ENCODE measurements around the gene FLRT1. TPM values are rescaled to one million over a fixed set of nuclear protein-coding genes. Genes with fewer than 3 reads are reported as not detected.
A peak's percentile ranks its signal among the peaks of the same experiment; 100 is the strongest.

Gene FLRT1, protein sequence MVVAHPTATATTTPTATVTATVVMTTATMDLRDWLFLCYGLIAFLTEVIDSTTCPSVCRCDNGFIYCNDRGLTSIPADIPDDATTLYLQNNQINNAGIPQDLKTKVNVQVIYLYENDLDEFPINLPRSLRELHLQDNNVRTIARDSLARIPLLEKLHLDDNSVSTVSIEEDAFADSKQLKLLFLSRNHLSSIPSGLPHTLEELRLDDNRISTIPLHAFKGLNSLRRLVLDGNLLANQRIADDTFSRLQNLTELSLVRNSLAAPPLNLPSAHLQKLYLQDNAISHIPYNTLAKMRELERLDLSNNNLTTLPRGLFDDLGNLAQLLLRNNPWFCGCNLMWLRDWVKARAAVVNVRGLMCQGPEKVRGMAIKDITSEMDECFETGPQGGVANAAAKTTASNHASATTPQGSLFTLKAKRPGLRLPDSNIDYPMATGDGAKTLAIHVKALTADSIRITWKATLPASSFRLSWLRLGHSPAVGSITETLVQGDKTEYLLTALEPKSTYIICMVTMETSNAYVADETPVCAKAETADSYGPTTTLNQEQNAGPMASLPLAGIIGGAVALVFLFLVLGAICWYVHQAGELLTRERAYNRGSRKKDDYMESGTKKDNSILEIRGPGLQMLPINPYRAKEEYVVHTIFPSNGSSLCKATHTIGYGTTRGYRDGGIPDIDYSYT
- 0.25 TPM in 1 of 2 replicates, not detected in the other for total RNA-seq (2014; rRNA removed; shearing (Covaris generic); ENCODE audit: low replicate concordance)

DNA sequence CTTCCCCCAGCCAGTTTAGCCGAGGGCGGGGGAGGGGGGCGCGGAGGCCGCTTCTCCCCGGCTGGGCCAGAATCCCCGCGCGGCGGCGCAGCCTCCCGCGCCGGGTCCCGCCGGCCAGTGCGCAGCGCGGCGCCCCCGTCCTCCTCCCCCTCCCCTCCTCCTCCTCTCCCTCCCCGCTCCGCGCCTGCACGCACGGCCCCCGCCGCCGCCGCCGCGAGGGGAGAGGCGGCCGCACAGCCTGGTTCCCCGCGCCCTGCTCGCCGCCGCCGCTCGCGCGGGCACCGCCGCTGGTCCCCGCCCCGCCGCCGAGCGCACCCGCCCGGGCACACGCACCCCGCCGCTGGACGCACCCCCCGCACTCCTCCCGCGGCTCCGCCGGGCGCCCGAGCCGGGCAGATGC is at the start of gene FLRT1:
TSS of gene FLRT1 (plus strand) at position 356 of the 400 bp plus-strand sequence. CDS start 80,337 bp downstream, outside the sequence.
- peak; percentile 19 for DNase-seq
- Histone ChIP-seq H3K9me3 (no peaks in the 10 kb centered on the region), H3K36me3 (no peaks in the 10 kb centered on the region), H3K27me3 (peaks cover 4% of the 10 kb centered on the region), H3K4me3 (peak within 1 kb of the TSS; percentile 38)

DNA sequence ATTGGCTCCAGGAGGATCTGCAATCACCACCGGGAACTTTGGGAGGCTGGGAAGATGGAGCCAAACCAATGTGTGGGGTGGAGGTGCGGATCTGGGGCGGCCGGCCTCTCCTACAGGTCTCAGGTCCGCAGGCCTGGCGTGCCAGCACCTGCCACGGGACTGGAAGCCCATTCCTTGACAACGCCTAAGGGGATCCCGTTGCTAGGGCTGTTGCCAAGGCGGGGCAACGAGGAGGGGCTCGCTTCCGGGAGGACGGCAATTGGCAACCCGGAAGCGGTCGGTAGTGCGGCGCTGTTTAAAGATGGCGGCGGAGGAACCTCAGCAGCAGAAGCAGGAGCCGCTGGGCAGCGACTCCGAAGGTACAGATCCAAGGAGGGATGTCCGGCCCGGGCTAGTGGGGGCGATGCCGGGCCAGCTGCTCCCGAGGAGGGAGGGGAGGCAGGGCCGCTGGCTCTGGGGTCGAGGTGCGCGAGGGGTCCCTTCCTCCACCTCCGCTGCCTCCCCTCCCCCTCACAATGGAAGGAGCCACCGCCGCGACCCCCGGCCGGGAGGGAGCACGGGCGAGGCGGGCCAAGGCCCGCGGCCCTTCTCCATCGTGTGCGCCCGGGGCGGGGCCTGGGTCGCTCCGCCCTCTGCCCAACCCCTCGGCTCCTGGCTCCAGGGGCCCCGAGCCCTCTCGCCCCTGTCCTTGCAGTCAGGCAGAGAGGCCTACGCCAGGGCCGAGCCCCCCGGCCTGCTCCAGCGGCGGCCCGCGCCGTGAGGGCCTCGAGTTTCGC is 49.4 kb upstream of the FLRT1 start, which contains the start of gene OTUB1:
TSS of gene OTUB1 (plus strand) at position 283 of the 776 bp plus-strand sequence. CDS start at position 302, 19 bp downstream.
- H3K4me3 ChIP-seq: peak within 1 kb of the TSS; percentile 86
- no peaks in the 10 kb centered on the region for H3K9me3 ChIP-seq
- DNase-seq: peak; percentile 91
- H3K27me3 ChIP-seq: no peaks in the 10 kb centered on the region
- H3K36me3 ChIP-seq: peaks cover 23% of the 10 kb centered on the region

DNA sequence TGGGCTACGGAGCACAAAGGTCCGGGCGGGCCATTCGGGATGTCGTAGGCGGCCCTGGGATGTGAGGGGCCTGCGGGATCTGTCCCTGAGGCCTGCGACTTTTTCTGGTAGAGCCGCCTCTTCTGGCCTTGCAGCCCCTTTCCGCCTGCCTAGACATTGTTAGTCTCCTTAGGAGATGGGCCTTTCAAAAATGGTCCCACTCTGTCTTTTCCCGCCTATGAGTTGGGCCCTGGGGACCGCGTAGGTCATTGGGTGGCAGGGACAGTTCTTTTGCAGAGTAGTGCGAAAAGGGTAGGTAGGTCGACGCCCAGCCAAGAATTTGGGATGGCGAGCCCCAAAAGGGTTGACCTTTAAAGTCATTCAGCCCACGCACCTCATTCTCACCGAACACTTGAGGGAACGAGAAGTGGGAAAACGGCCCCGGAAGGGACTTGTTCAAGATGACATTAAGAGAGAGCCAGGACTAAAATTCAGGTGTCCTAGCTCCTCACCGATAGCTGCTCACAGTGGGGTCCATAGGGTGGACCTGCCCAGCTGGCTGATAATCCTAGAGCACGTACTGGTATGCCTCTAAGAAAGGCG is 48.7 kb upstream of the FLRT1 start:
- Histone ChIP-seq H3K4me3 (peak overlapping the region; percentile 86), H3K27me3 (no peaks in the 10 kb centered on the region), H3K9me3 (no peaks in the 10 kb centered on the region), H3K36me3 (peaks cover 26% of the 10 kb centered on the region)
- no peak for DNase-seq

DNA sequence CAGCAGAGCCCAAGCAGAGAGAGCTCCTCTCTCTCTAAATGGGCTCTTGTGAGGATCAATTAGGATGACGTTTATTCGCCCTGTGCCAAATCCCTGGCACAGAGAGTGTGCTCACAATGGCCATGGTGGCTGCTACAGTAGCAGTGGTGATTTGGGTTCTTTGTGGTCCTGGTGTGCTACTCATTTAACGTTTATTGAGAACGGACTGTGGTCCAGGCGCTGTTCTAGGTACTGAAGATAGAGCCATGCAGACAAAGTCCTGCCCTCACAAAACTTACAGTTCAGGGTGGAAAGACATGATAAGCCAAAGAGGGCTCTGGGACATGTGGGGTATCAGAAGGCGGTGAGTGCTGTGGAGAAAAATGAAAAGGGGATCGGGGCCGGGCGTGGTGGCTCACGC is 44.2 kb upstream of the FLRT1 start:
- no peak overlapping the region for H3K4me3 ChIP-seq
- DNase-seq: no peak
- no peaks in the 10 kb centered on the region for H3K27me3 ChIP-seq
- H3K9me3 ChIP-seq: no peaks in the 10 kb centered on the region
- peaks cover 29% of the 10 kb centered on the region for H3K36me3 ChIP-seq

DNA sequence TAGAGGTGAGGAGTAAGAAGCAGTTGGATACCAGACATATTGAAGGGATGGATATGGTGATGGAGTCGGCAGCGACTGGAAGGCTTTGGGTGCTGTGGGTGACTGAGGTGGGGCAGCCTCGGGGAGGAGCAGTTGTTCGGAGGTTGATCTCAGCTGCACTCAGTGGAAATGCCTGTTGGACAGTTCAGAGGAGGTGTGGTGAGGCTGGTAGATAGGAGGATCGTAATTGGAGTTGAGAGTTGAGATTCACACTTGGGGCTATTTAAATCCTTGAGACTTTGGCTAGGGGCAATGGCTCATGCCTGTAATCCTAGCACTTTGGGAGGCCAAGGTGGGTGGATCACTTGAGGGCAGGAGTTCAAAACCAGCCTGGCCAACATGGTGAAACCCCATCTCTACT is 42.6 kb upstream of the FLRT1 start:
- no peak for DNase-seq
- Histone ChIP-seq H3K4me3 (no peak overlapping the region), H3K27me3 (no peaks in the 10 kb centered on the region), H3K36me3 (peaks cover 34% of the 10 kb centered on the region), H3K9me3 (no peaks in the 10 kb centered on the region)

DNA sequence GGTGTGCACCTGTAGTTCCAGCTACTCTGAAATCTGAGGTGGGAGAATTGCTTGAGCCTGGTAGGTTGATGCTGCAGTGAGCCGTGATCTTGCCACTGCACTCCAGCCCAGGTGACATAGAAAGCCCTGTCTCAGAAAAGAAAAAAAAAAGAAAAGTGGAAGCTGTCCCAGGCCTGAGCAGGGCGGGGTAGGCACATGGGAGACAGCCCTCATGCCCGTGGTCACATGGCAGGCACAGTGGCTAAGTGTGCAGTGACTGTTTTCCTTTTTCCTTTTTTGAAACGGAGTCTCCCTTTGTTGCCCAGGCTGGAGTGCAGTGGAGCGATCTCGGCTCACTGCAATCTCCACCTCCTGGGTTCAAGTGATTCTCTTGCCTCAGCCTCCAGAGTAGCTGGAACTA is 41.7 kb upstream of the FLRT1 start:
- no peaks in the 10 kb centered on the region for H3K9me3 ChIP-seq
- no peak for DNase-seq
- H3K36me3 ChIP-seq: peaks cover 28% of the 10 kb centered on the region
- H3K27me3 ChIP-seq: no peaks in the 10 kb centered on the region
- no peak overlapping the region for H3K4me3 ChIP-seq

DNA sequence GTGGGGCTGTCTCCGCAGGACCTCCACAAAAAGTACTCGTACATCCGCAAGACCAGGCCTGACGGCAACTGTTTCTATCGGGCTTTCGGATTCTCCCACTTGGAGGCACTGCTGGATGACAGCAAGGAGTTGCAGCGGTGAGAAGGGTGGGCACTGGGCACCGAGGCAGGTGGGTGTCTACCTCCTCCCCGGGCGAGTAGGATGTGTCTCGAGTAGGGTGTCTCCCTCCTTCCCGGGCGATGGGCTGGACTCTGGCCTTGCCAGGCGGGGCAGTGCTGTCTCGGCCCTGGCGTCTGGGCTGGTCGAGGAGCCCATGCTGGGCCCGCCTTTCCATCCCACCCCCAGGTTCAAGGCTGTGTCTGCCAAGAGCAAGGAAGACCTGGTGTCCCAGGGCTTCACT is 39.2 kb upstream of the FLRT1 start:
- no peak for DNase-seq
- Histone ChIP-seq H3K4me3 (no peak overlapping the region), H3K36me3 (peaks cover 17% of the 10 kb centered on the region)

DNA sequence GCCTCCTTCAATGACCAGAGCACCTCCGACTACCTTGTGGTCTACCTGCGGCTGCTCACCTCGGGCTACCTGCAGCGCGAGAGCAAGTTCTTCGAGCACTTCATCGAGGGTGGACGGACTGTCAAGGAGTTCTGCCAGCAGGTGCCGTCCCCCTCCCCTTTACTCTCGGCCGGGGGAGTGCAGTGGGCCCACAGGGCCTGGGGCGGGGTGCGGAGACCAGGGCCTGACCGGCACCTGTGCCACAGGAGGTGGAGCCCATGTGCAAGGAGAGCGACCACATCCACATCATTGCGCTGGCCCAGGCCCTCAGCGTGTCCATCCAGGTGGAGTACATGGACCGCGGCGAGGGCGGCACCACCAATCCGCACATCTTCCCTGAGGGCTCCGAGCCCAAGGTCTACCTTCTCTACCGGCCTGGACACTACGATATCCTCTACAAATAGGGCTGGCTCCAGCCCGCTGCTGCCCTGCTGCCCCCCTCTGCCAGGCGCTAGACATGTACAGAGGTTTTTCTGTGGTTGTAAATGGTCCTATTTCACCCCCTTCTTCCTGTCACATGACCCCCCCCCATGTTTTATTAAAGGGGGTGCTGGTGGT is 38.5 kb upstream of the FLRT1 start:
- peaks cover 16% of the 10 kb centered on the region for H3K36me3 ChIP-seq
- no peaks in the 10 kb centered on the region for H3K9me3 ChIP-seq
- no peaks in the 10 kb centered on the region for H3K27me3 ChIP-seq
- H3K4me3 ChIP-seq: no peak overlapping the region
- no peak for DNase-seq

More for the DNA sequence above, 39.2 kb upstream of the FLRT1 start:
- Histone ChIP-seq H3K9me3 (no peaks in the 10 kb centered on the region), H3K27me3 (no peaks in the 10 kb centered on the region)

DNA sequence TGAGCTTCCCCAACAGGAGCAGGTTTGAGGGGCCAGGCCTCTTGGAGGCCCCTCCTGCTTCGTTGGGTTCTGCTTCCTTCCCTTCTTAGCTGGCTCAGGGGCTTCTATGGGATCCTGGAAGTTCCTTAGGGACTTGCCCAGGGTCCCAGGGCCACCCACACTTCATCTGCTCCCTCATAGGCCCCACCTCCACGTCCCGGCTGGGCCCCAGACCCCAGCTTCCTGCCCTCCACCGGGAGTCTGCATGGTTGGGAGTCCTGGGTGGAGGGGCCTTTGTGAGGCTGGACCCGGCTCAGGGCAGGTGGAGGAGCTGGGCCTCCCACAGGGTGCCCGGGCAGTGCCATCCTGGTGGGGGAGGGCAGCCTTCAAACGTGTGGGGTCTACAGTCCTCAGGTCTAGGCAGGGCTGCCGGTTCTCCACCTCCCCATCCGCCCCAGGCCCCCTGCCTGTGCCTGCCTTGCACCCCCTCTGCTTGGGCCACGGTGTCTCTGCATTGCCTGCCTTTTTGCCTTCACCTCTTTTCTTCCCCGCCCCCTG is 37.9 kb upstream of the FLRT1 start:
- Histone ChIP-seq H3K36me3 (peaks cover 16% of the 10 kb centered on the region), H3K9me3 (no peaks in the 10 kb centered on the region), H3K27me3 (no peaks in the 10 kb centered on the region), H3K4me3 (no peak overlapping the region)
- no peak for DNase-seq

DNA sequence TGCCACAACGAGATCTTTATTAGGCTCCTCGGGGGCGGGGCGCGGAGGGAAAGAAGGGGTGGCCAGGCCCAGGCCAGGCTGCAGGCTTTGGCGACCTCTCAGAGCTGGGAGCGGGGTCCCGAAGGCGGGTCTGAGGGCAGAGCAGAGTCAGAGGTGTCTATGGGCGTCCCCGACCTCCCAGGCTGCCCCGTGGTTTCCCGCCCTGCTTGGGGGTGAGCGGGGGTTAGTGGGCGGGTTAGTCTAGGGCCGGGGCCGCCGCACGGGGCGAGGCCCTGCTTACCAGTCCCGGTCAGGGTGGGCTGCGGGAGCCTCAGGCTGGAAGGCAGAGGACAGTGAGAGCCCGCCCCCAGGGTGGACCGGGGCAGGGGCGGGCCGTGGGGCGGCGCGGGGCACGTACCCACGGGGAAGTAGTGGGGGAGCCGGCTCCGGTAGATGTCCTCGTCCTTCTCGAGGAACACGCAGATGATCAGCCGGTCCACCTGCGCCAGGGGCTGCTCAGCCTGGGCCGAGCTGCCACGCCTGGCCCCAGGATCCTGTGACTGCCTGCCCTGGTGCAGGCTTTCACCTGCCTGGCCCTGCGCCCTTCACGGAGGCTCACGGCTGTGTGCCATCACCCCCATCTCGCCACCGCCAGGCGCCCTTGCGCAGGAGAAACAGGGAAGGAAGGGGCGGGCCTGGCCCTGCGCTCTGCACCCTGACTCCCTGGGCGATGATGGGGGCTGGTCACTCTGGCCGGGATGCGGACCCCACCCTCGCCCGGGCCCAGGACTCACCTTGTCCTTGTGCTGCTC is 37.0 kb upstream of the FLRT1 start:
- DNase-seq: no peak
- Histone ChIP-seq H3K9me3 (no peaks in the 10 kb centered on the region), H3K4me3 (no peak overlapping the region), H3K36me3 (peaks cover 18% of the 10 kb centered on the region), H3K27me3 (no peaks in the 10 kb centered on the region)

DNA sequence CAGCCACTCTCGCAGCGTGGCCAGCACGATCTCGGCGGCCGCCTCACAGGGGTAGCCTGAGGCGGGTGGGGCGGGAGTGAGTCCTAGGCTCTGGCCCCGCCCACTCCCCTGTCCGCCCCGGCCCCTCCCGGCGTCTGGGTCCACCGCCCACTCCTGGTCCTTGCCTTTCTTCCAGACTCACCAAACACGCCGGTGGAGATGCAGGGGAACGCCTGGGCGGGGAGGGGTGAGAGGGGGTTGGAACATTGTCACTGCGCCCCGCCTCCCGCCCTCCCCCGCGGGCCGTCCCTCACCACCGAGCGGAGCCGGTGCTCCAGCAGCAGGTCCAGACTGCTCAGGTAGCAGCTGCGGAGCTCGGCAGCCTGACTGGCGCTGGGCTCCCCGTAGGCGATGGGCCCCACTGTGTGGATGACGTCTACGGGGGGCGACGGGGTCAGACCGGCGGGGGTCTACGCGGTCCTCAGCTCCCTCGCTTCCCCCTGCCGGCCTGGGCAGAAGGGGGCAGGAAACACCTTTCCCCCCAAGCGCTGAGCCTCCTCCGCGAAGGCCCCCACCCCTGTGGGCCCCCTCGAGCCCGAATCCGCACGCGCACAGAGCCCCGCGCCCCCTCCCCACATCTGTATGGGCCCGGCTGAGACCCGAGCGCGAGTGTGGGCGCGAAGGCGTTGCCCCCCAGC is 36.2 kb upstream of the FLRT1 start:
- no peaks in the 10 kb centered on the region for H3K9me3 ChIP-seq
- H3K27me3 ChIP-seq: no peaks in the 10 kb centered on the region
- H3K36me3 ChIP-seq: peaks cover 18% of the 10 kb centered on the region
- DNase-seq: no peak
- H3K4me3 ChIP-seq: no peak overlapping the region

DNA sequence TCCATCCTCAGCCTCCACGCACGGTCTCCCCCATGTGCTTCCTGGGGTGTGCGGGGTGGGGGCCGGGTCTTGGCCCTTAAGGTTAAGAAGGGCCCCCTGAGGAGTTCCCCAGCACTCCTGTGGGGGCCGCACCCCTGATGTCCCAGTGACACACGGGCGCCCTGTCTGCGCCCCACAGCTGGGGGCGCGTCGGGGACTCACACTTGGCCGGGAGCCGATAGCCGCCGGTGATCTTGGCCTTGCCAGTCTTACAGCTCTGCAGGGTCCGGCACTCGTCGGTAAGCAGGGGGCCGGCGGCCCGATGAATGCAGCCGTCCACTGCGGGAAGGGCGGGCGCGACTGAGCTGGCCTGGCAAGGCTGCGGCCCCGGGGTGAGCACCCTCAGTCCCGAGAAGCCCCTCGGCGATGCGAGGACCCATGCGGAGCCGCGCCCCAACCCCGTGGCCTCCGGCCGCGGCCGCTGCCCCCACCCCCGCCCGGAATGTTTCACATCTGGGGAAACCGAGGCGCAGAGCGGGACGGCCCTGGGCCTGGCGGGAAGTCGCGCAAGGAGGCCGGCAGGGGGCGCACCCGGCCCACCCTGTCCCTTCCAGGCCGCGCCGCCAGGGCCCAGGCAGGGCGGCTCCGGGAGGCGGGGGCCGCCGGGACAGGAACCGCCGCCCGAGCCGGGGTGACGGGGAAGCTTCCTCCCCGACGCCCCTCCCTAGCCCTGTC is 35.5 kb upstream of the FLRT1 start:
- Histone ChIP-seq H3K27me3 (no peaks in the 10 kb centered on the region), H3K4me3 (no peak overlapping the region), H3K36me3 (peaks cover 21% of the 10 kb centered on the region), H3K9me3 (no peaks in the 10 kb centered on the region)
- DNase-seq: no peak

DNA sequence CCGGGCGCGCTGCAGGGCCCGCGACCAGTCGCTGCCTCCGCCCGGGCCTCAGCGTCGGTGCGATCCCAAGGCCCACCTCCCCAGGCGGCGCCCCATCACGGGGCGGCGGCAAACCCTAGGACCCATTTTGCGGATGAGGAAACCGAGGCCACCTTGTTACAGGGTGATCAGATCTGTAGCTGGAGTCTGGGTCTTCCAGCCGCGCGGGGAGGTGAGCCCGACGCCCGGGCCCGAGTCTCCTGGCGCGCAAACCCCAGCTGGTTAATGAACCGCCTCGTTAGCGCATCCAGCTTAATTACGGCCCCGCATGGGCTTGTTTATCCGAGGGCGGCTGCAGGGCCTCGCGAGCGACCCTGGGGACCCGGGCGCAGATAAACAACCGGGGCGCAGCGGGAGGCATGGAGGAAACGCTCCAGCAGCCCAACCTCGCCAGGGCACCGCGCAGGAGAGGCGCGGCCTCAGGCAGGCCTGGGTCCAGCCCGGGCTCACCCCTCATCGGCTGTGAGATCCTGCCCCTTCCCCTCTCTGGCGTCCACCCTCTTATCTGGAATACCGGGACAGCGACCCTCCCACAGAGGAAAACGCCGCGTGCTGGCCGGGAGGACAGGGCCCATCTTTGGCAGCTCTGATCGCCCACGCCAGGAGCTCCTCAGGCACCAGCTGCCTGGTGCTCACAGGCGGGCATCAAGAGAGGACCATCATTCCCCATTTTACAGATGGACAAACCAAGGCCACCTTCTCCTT is 34.8 kb upstream of the FLRT1 start:
- peaks cover 21% of the 10 kb centered on the region for H3K36me3 ChIP-seq

More for the DNA sequence above, 34.8 kb upstream of the FLRT1 start:
- no peaks in the 10 kb centered on the region for H3K9me3 ChIP-seq
- no peak for DNase-seq
- no peaks in the 10 kb centered on the region for H3K27me3 ChIP-seq
- no peak overlapping the region for H3K4me3 ChIP-seq
